SU-DHL-6 (cell line): ENCODE results near the gene CACNA1G.

ENCODE experiments used
- EZH2phosphoT487 ChIP-seq: fragments of 200-600 bp; sonication (generic), shearing (Covaris generic); conservative IDR thresholded peaks from 2 replicates; pipeline ENCODE4 v1.6.1; 2018; ENCODE audit warnings: mild to moderate bottlenecking, antibody characterized with exemption, low read length, moderate library complexity, mixed read lengths
- TF ChIP-seq, protein P1 (sequence below): fragments of 200-600 bp; sonication (generic); IDR thresholded peaks from one replicate; pipeline ENCODE4 v1.5.1; 2017; ENCODE audit warnings: antibody characterized with exemption, mild to moderate bottlenecking, low read length, moderate library complexity; ENCODE audit not compliant: insufficient read depth, poor library complexity, severe bottlenecking

DNA sequence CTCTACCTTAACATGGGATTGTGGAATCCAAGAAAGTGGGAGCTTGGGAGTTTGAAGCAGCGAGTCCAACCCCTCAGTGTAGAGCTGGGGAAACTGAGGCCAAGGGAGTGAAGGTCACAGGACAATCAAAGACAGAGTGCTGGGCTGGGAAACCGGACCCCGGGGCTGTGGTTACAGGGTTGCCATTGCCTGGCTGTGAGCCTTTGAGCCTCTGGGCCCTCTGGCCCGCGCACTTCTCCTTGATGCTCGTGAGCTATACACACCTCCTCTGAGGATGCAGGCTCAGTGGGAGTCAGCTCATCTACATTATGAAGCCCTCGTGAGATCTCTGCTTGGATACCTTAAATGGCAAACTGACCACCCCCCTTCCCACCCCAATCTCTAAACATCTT lies 76.3 kb downstream of the CACNA1G start:
- TF ChIP-seq, protein P1, sequence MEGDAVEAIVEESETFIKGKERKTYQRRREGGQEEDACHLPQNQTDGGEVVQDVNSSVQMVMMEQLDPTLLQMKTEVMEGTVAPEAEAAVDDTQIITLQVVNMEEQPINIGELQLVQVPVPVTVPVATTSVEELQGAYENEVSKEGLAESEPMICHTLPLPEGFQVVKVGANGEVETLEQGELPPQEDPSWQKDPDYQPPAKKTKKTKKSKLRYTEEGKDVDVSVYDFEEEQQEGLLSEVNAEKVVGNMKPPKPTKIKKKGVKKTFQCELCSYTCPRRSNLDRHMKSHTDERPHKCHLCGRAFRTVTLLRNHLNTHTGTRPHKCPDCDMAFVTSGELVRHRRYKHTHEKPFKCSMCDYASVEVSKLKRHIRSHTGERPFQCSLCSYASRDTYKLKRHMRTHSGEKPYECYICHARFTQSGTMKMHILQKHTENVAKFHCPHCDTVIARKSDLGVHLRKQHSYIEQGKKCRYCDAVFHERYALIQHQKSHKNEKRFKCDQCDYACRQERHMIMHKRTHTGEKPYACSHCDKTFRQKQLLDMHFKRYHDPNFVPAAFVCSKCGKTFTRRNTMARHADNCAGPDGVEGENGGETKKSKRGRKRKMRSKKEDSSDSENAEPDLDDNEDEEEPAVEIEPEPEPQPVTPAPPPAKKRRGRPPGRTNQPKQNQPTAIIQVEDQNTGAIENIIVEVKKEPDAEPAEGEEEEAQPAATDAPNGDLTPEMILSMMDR = no peak
- TF ChIP-seq EZH2phosphoT487 = no peak
